Thyroid gland (tissue), 4 donors: Measurements from ENCODE around the gene INAVA. TPM values are rescaled to one million over a fixed set of nuclear protein-coding genes. Genes with fewer than 3 reads are reported as not detected.
"Not testable (repeated sequence)": the region's sequence is repeated elsewhere in the genome, so short reads cannot be mapped to it uniquely, and the experiment has no call there.

Experiments used
- DNase-seq, 2 donors: peaks; one replicate each; pipeline ENCODE4 v3.0.0-alpha.2; 2019
- H3K27ac ChIP-seq, 3 donors: fragments of 200-600 bp; sonication (generic); 1 replicate in 2 of 3; 2 replicates in 1 of 3; pipeline ENCODE4 v1.5.1; 2016 to 2019; ENCODE audit warnings: mild to moderate bottlenecking in 1 of 3, moderate library complexity in 1 of 3
- H3K27me3 ChIP-seq: fragments of 200-600 bp; sonication (generic); one replicate; pipeline ENCODE4 v1.5.1; 2019
- H3K36me3 ChIP-seq, 2 donors: fragments of 200-600 bp; sonication (generic); one replicate each; pipeline ENCODE4 v1.5.1; 2016 to 2019
- H3K4me1 ChIP-seq, 2 donors: fragments of 200-600 bp; sonication (generic); one replicate each; pipeline ENCODE4 v1.5.1; 2017 to 2019
- H3K4me3 ChIP-seq, 3 donors: fragments of 200-600 bp; sonication (generic); replicated peaks in 1 of 3; 1 replicate in 2 of 3; 2 replicates in 1 of 3; pipeline ENCODE4 v1.5.1; 2016; ENCODE audit warnings: mild to moderate bottlenecking in 1 of 3
- H3K9me3 ChIP-seq: fragments of 200-600 bp; sonication (generic); one replicate; pipeline ENCODE4 v1.5.1; 2017
- CTCF ChIP-seq, 6 experiments: fragments of 200-600 bp in 3 of 6; fragments of 450-650 bp in 3 of 6; sonication (generic) in 3 of 6; IDR thresholded peaks; one replicate each; pipeline ENCODE4 v1.5.1; 2016 to 2019; ENCODE audit warnings: antibody characterized with exemption in 6 of 6, mild to moderate bottlenecking in 2 of 6, inconsistent platforms in 1 of 6, moderate library complexity in 1 of 6
- POLR2A ChIP-seq, 2 donors: fragments of 450-650 bp; IDR thresholded peaks; one replicate each; pipeline ENCODE4 v1.6.1; 2017; ENCODE audit warnings: antibody characterized with exemption in 2 of 2, mild to moderate bottlenecking in 2 of 2, moderate library complexity in 1 of 2
- WGBS, 2 donors: methylation state at CpG; one replicate each; pipeline ENCODE4 v1.1.5; 2017; 5-methylcytosine and 5-hydroxymethylcytosine counted together
- intact Hi-C: fragments of 100-400 bp; cut with DNase I; formaldehyde crosslinking; loops from one replicate; pipeline ENCODE4 v1.15.1; 2023
- total RNA-seq, 4 donors: library from RNA; depleted of rRNA; stranded (reverse); fragments of >200 nt; gene quantifications; one replicate each; pipeline ENCODE4 v1.2.3, GENCODE V29; 2016

The INAVA gene
- total RNA-seq, 4 donors from 2014 or later, result 0.27 TPM; not detected in 3

GRCh38 chr1:200923601-200924000, 28.9 kb downstream of the INAVA start:
- Histone ChIP-seq H3K27ac (no peak overlapping the region), H3K4me1 (no peaks in the 10 kb centered on the region), H3K36me3 (no peaks in the 10 kb centered on the region), H3K27me3 (no peaks in the 10 kb centered on the region), H3K9me3 (no peaks in the 10 kb centered on the region), H3K4me3 (no peak overlapping the region)
- TF ChIP-seq POLR2A (IDR thresholded peaks at IDR 0.05), result no peak
- TF ChIP-seq CTCF (IDR thresholded peaks at IDR 0.05), result no peak
- no peak for DNase-seq
- intact Hi-C loops, result no loop called here
- 78 to 83% methylated on average over 1 of the region's 1 CpG for WGBS, 2 donors

DNA sequence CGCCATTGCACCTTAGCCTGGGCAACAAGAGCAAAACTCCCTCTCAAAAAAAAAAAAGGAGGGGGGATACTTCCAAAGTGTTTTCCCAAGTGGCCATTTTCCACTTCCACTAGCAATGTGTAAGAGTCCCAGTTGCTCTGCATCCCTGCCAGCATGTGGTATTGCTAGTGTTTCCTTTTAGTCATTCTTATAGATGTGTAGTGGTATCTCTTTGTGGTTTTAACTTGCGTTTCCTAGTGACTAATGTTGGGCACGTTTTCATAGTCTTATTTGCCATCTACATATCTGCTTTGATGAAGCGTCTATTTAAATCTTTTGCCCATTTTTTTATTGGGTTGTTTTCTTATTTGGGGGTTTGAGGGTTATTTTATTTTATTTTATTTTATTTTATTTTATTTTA, 31.1 kb downstream of the INAVA start:
- DNase-seq, result no peak
- Histone ChIP-seq H3K4me1 (no peaks in the 10 kb centered on the region), H3K27me3 (no peaks in the 10 kb centered on the region), H3K9me3 (no peaks in the 10 kb centered on the region), H3K4me3 (no peak overlapping the region), H3K36me3 (no peaks in the 10 kb centered on the region), H3K27ac (no peak overlapping the region)
- intact Hi-C loops, result no loop called here
- 88 to 89% methylated on average over 4 of the region's 4 CpGs for WGBS, 2 donors
- no peak for TF ChIP-seq CTCF (IDR thresholded peaks at IDR 0.05)
- no peak for TF ChIP-seq POLR2A (IDR thresholded peaks at IDR 0.05)

DNA sequence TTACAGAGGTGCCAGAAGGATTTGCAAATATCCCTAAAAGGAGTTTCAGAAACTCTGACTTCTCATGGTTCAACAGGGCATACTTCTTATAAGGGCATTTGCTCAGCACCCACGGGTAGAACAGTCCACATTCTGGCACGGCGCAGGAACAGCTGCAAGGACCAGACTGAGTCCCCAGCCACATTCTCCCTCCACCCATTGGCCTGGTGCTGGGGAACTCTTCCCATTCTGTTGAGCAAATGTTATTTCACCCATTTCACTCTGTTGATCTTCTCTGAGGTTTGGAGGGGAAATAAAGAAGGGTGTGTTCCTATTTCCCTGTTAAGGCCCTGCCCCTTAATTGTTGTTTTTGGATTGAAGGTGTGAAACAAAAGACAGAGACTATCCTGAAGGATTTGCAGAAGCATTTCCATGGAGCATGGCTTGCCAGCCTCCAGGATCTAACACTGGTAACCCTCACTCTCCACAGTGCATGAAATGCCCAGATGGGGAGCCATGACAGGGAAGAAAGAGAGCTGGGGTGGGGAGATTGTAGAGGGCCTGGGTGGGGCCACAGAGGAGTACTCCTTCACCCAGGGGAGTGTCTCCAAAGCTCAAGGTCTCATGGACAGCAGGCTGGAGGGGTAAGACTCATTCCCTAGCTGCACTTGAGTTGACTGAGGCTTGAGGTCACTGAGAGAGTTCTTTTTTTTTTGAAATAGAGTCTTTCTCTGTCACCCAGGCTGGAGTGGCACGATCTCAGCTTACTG, 35.0 kb downstream of the INAVA start:
- Histone ChIP-seq H3K36me3 (no peaks in the 10 kb centered on the region), H3K4me3 (no peak overlapping the region), H3K4me1 (no peaks in the 10 kb centered on the region), H3K9me3 (no peaks in the 10 kb centered on the region), H3K27ac (no peak overlapping the region), H3K27me3 (no peaks in the 10 kb centered on the region)
- intact Hi-C loops, result no loop called here
- WGBS, 2 donors, result 69 to 78% methylated on average over 4 of the region's 4 CpGs
- no peak for TF ChIP-seq CTCF (IDR thresholded peaks at IDR 0.05)
- TF ChIP-seq POLR2A (IDR thresholded peaks at IDR 0.05), result no peak
- no peak for DNase-seq

- H3K27me3 ChIP-seq, H3K4me1 ChIP-seq, H3K9me3 ChIP-seq, intact Hi-C loops, DNase-seq, H3K36me3 ChIP-seq, H3K27ac ChIP-seq, H3K4me3 ChIP-seq: not testable (repeated sequence)
- WGBS, 2 donors, result 82 to 86% methylated on average over 8 of the region's 8 CpGs
Measured at GRCh38 chr1:200930285-200930684, 35.6 kb downstream of the INAVA start.

- H3K9me3 ChIP-seq, result no peaks in the 10 kb centered on the region
- no peak overlapping the region for H3K27ac ChIP-seq
- intact Hi-C loops, result no loop called here
- no peaks in the 10 kb centered on the region for H3K4me1 ChIP-seq
- DNase-seq, result no peak
- 76 to 88% methylated on average over 2 of the region's 2 CpGs for WGBS, 2 donors
- no peaks in the 10 kb centered on the region for H3K36me3 ChIP-seq
- H3K4me3 ChIP-seq, result no peak overlapping the region
- TF ChIP-seq CTCF (IDR thresholded peaks at IDR 0.05), result no peak
- no peak for TF ChIP-seq POLR2A (IDR thresholded peaks at IDR 0.05)
- no peaks in the 10 kb centered on the region for H3K27me3 ChIP-seq
Measured at GRCh38 chr1:200931776-200932175, 37.1 kb downstream of the INAVA start.
